IPS-NIHi7 (cell line): Measurements from ENCODE around the gene PYGM.

Experiments
- DNase-seq: peaks from one replicate; pipeline ENCODE4 v3.0.0; 2012; ENCODE audit warnings: mixed read lengths; ENCODE audit errors: extremely low spot score

Gene PYGM

DNA sequence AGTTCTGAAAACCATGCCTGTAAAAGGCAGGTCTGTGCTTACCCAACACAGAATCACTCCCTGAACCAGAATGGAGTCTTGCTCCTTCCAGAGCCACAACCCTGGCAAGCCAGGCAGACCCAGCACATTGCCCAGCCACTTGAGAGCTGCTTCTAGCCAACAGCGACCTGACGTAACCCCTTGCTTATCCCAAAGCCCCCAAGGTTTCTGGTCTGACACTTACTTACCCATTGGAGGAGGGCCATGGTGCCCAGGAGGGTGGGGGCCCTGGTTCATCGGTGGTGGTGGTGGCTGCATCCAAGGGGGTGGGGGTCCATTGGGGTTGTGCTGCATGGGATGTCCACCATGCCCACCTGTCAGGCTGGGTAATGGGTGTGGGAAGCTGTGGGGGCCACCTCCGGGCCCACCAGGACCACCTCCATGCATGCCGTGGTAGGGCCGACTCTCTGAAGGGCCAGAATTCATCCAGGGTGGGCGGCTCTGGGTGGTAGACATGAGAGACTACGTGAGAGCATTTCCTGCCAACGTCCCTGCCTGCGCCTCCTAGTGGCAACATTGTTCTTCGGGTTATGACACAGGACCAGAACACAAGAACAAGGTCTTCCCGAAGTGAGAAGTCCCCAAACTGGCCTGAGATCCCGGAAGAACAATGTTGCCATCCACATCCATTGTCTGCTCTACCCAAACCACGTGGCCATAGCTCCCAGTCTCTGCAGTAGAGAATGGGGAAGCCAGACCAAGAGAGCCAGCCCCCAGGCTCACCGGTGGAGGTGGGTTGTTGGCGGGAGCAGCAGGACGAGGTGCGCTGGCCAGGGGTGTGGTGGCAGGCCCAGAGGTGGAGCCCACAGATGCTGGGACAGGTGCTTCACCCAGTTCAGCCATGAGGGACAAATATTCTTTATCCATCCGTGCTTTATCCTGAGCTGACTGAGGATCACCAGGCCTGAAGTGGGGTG lies 7.8 kb upstream of the PYGM start:
- DNase-seq: no peak

GRCh38 chr11:64766881-64767280 lies 7.1 kb upstream of the PYGM start:
- no peak for DNase-seq

- no peak for DNase-seq
Observed at GRCh38 chr11:64765851-64766665, 6.3 kb upstream of the PYGM start.

GRCh38 chr11:64765291-64765850 lies 5.6 kb upstream of the PYGM start:
- DNase-seq: no peak

DNA sequence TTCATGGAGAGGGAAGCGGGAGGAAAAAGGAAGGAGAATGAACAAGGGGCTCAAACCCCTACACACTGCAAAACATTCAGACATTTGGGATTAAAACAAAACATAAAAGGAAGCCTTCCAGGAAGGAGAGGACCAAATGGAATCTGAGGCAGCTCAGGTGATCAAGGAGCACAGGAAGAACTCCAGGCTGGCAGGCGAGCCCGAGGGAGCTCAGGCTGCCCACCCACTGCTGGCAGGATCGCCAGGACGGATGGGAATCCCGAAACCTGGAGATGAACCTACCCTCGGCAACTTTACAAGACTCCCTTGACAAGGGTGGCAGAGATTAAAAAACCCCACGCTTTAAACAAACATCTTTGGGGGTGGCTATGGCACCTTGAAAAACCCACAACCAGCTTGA lies 5.0 kb upstream of the PYGM start:
- no peak for DNase-seq

DNA sequence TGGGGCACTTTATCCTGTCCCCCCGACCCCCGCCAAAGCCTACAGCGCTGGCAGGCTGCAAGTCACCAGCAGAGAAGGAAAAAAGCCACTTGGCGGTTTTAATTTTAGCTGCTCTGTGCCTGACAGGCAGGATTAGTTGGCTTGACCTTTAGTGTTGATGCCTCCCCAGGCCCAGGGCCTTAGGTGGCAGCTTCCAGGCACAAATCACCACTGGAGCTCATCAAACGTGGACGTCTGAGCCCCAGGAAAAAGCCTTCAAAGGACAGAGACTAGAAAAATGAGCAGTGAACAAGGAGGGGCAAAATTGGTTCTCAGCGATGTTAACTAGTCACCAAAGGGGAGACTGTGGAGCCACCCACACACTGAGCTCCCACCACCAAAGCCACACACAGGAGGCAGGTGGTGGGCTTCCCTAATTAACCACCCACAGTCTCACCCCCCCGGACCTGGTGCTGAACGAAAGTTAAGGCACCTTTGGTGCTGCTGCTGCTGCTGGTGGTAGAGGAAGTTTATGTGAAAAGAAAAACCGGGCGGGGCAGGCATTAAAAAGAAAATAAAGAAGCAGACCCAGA lies 4.4 kb upstream of the PYGM start:
- DNase-seq: no peak

GRCh38 chr11:64763526-64764039 lies 3.8 kb upstream of the PYGM start:
- DNase-seq: peak; percentile 16

DNA sequence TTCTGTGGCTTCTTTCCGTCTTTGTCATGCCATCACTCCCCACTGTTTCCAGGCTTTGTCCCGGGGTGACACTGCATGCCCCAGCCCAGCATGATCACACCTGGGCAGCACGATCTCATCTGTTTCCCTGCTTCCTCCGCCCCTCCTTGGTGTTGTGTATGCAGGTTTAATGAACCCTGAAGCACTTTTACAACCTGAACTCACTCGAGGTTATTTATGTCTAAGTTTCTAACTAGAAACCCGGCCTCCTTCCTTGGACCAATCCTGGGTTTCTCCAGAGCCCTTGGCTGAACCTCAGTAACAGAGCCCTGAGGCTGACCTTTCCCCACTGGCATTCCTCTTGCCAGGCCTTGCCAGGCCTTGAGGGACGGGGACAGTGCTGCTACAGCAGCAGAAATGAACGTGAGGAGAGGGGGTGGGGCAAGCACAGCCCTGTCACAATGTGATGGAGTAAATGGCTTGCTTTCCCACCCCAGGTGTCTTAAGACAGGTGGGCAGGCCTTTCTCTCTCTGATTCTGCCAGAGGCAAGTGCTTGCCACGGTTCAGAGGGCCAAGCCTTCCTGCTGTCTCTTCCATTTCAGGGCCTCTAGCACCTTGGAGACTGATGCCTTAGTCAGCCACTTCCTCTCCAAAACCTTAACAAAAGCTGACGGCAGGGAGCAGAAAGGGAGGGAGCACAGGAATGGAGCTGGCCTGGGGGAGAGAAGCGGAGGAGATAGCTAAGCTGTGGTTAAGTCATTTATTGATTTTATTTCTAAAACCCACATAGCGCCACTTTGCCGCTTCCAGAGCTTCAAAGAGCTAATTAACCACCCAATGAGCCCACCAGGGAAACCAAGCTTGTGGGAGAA lies 3.1 kb upstream of the PYGM start:
- DNase-seq: peak; percentile 45

DNA sequence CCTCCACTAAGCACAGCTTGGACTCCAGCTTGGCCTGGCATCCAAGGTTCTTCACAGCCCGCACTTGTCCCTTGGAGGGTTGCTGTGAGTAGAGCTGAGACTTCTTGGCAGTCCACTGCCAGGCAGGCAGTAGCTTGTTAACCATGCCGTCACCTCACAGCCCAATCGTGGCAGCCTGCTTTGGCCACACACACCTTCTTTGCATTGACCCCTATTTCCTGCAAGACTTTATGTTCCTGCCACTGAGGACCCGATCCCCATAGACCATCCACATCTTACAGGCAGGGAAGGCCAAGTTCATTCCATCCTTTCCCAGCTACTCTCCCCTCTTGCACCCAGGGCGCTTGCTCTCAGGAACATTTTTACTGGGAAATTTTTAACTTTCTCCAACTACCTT lies 2.5 kb upstream of the PYGM start:
- DNase-seq: peak; percentile 14

- DNase-seq: no peak
Observed at GRCh38 chr11:64760759-64761420, 1.1 kb upstream of the PYGM start.

GRCh38 chr11:64759131-64759721 lies 548 bp downstream of the PYGM start:
- no peak for DNase-seq

GRCh38 chr11:64758330-64759079 lies 1.3 kb downstream of the PYGM start:
- DNase-seq: no peak

GRCh38 chr11:64757549-64758329 lies 2.0 kb downstream of the PYGM start:
- no peak for DNase-seq

- DNase-seq: no peak
Observed at GRCh38 chr11:64755681-64756361, 4.0 kb downstream of the PYGM start.

DNA sequence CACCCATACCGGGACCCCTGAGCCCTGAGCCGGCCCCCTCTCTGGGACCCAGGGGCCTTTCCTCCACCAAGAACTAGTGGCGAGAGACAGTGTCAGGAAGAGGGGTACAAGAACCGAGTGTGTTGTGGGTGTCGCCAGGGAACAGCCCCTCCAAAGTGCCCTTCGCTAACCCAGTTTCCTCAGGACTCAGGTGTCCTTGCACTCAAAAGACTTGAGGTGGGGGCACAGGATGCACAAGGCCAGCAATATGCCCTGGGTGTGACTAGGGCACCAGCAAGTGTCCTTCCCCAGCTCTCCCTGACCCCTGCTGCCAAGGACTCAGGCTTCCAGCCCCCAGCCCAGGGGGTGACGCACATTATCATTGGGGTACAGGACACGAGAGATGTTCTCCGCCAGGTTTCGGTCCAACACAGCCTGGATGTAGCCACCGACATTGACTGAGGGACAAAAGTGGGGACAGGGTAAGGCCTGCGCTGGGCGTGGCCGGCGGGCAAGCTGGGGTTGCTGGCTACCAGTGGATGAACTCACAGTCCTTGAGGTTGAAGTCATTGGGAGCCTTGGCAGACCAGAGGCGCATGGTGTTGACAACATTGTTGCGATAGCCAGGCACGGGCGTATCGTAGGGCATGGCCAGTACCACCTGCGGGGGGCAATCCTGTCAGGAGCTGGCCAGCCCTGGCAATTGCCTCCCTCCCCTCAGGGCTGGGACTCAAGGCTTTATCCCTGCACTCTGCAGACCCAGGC lies 4.7 kb downstream of the PYGM start:
- DNase-seq: no peak

DNA sequence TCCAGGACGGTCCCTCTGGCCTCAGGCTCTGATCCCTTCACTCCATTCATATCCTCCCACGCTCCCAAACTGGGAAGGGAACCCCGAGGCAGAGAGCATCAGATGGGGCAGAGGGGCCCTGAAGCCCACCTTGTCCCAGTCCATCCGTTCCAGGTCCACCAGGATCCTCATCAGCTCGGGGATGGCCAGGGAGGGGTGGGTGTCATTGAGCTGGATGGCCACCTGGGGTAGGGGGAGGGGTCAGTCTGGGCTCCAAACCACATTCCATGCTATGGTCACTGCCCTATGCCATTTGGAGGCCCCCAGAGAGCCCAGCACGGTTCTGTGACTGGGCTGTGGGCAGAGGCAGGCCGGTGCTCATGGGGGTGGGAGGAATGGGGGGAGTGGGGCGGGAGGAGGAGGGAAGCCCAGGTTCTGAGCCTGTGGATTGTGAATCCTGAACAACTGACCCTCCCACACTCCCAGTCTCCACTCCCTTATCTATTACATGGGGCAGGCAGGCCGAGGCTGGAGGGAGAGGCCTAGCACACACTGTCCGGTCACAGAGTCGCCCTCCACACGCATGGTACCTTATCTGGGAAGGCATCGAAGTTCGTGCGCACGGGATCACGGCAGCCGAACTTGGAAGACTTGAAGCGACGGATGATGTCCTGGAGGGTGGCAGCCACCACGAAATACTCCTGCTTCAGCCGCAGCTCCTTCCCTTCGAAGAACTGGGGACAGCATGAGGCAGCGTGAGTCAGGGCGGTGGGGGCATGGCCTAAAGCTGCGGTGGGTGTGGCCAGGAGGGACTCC lies 5.5 kb downstream of the PYGM start:
- DNase-seq: peak; percentile 21
